ENCODE data around the gene ULBP3. TPM values are rescaled to one million over a fixed set of nuclear protein-coding genes. Genes with fewer than 3 reads are reported as not detected.
A peak's percentile ranks its signal among the peaks of the same experiment; 100 is the strongest.

The ULBP3 gene
- polyA plus RNA-seq, 1 of the 3 experiments (the other 2 are of a cell fraction), result 4.6 TPM

- Histone ChIP-seq H4K20me1 (ENCODE audit: insufficient read depth) (no peaks in the 10 kb centered on the region), H3K4me2 (no peak overlapping the region), H3K79me2 (ENCODE audit: insufficient read depth) (no peaks in the 10 kb centered on the region), H3K4me1 (ENCODE audit: control insufficient read depth in 1 of 2, insufficient read depth in 2 of 2, low read depth in 1 of 2, low read length in 1 of 2) (no peaks in the 10 kb centered on the region; a peak in 1 of 4 replicates), H3F3A (replicated peaks; ENCODE audit: insufficient read depth) (no peaks in the 10 kb centered on the region), H3K9me3 (no peaks in the 10 kb centered on the region), H2AFZ (ENCODE audit: low read depth) (no peak overlapping the region), H3K9ac (no peak overlapping the region), H3K27me3 (ENCODE audit: insufficient read depth) (peaks cover 38% of the 10 kb centered on the region), H3K27ac (ENCODE audit: low read depth in 2 of 2, low read length in 1 of 2) (no peak overlapping the region), H3K4me3 (ENCODE audit: low read depth in 2 of 2, low read length in 1 of 2) (no peak overlapping the region), H3K9me2 (no peaks in the 10 kb centered on the region), H3K36me3 (replicated peaks in 1 of 2; ENCODE audit: control insufficient read depth in 1 of 2, insufficient read depth in 2 of 2, low read length in 1 of 2) (no peaks in the 10 kb centered on the region)
- ChIA-PET CTCF (interaction anchor here (0.7 to 1.1 kb wide), 2 partner anchors 11 to 92 kb away, joined by 3 to 5 read pairs; no protein-coding TSS in a partner anchor), POLR2A (no interaction called here)
- WGBS (ENCODE audit: low lambda C conversion rate), result 11% methylated on average over 6 of the region's 9 CpGs
- TF ChIP-seq IRF3 (IDR thresholded peaks at IDR 0.05; ENCODE audit: low read depth, low read length) (no peak), SIN3A (IDR thresholded peaks at IDR 0.05; ENCODE audit: borderline replicate concordance, low read depth, low read length) (no peak)
- DNase-seq, result no peak
Measured at GRCh38 chr6:150026976-150027805, 41.7 kb downstream of the ULBP3 start.

GRCh38 chr6:150025201-150025917 is 43.6 kb downstream of the ULBP3 start, which contains the start of gene RAET1L:
Gene RAET1L, minus strand, starts transcription at chr6:150025532. Its CDS starts 61 bp downstream, at chr6:150025471.
- no peaks in the 10 kb centered on the region for H3K79me2 ChIP-seq (ENCODE audit: insufficient read depth)
- no peaks in the 10 kb centered on the region for H3K9me2 ChIP-seq
- no peak within 1 kb of the TSS for H3K9ac ChIP-seq
- H3K4me2 ChIP-seq, result peak within 1 kb of the TSS; percentile 55
- no peak for DNase-seq
- peaks cover 38% of the 10 kb centered on the region for H3K27me3 ChIP-seq (ENCODE audit: insufficient read depth)
- no peaks in the 10 kb centered on the region; a peak in 1 of 4 replicates for H3K4me1 ChIP-seq (ENCODE audit: control insufficient read depth in 1 of 2, insufficient read depth in 2 of 2, low read depth in 1 of 2, low read length in 1 of 2)
- 0 out of 4 replicates have a peak within 1 kb of the TSS, but pooled peaks of 1 of the 2 experiments have one; percentile 26 for H3K4me3 ChIP-seq (ENCODE audit: low read depth in 2 of 2, low read length in 1 of 2)
- CTCF ChIA-PET, result no interaction called here
- no peak within 1 kb of the TSS for H2AFZ ChIP-seq (ENCODE audit: low read depth)
- WGBS (ENCODE audit: low lambda C conversion rate), result 10% methylated on average over 18 of the region's 36 CpGs
- H3K27ac ChIP-seq (ENCODE audit: low read depth in 2 of 2, low read length in 1 of 2), result no peak within 1 kb of the TSS
- no peaks in the 10 kb centered on the region for H3K9me3 ChIP-seq
- TF ChIP-seq REST (IDR thresholded peaks at IDR 0.05; ENCODE audit: low read depth, low read length) (no peak), USF1 (IDR thresholded peaks at IDR 0.05; ENCODE audit: borderline replicate concordance, low read depth) (no peak), FOXJ3 (CRISPR knock-in tag; IDR thresholded peaks at IDR 0.05) (no peak), FOSL2 (IDR thresholded peaks at IDR 0.05; ENCODE audit: borderline replicate concordance, low read depth) (peak; percentile 42; the same call in 1 of the 2 replicates), PBX3 (IDR thresholded peaks at IDR 0.05) (no peak), RCOR1 (IDR thresholded peaks at IDR 0.05; ENCODE audit: low read length) (no peak), ZBTB33 (IDR thresholded peaks at IDR 0.05; ENCODE audit: borderline replicate concordance, low read depth) (no peak), SMC3 (IDR thresholded peaks at IDR 0.05; ENCODE audit: low read depth, low read length) (no peak)
- H3K36me3 ChIP-seq (replicated peaks in 1 of 2; ENCODE audit: control insufficient read depth in 1 of 2, insufficient read depth in 2 of 2, low read length in 1 of 2), result no peaks in the 10 kb centered on the region
- no peaks in the 10 kb centered on the region for H4K20me1 ChIP-seq (ENCODE audit: insufficient read depth)
- POLR2A ChIA-PET, result no interaction called here
- H3F3A ChIP-seq (replicated peaks; ENCODE audit: insufficient read depth), result no peaks in the 10 kb centered on the region
